Esophagus squamous epithelium (tissue), 4 donors: ENCODE measurements around the gene DNAH8.

ENCODE experiments used
- CTCF ChIP-seq, 6 experiments: fragments of 450-650 bp in 4 of 6; fragments of 200-600 bp in 2 of 6; sonication (generic) in 2 of 6; IDR thresholded peaks; one replicate each; pipeline ENCODE4 v1.5.1; 2016 to 2019; ENCODE audit warnings: antibody characterized with exemption in 6 of 6, mild to moderate bottlenecking in 4 of 6, moderate library complexity in 4 of 6
- POLR2A ChIP-seq, 4 donors: fragments of 450-650 bp; IDR thresholded peaks; one replicate each; pipeline ENCODE4 v1.6.1; 2017; ENCODE audit warnings: antibody characterized with exemption in 4 of 4, mild to moderate bottlenecking in 4 of 4, moderate library complexity in 3 of 4

- TF ChIP-seq CTCF (IDR thresholded peaks at IDR 0.05): no peak
- no peak for TF ChIP-seq POLR2A (IDR thresholded peaks at IDR 0.05)
Observed at GRCh38 chr6:38867726-38868125, 152.6 kb downstream of the DNAH8 start.
